GM12878 (cell line): Measurements from ENCODE around the gene C2CD4D. TPM values are rescaled to one million over a fixed set of nuclear protein-coding genes. Genes with fewer than 3 reads are reported as not detected.

Source experiments
- ATAC-seq: fragments of 200-7000 bp; cut with Tn5 transposase; 3 replicates; pipeline ENCODE4 v1.9.1; 2020; ENCODE audit warnings: mild to moderate bottlenecking, moderate library complexity
- BruUV-seq: library from RNA; stranded (reverse); fragments of 400-500 nt; replicated peaks from 2 replicates; lab custom pipeline; 2021; lab: Mats Ljungman, UMichigan
- CTCF ChIA-PET: fragments of 300-600 bp; sonication (Branson Sonifier 250); formaldehyde crosslinking; extraction: SDS; loops from one replicate; lab custom pipeline; 2021; ENCODE audit warnings: inconsistent platforms; lab: Yijun Ruan, JAX
- POLR2A ChIA-PET: fragments of 350-600 bp; formaldehyde crosslinking; extraction: SDS; loops from one replicate; lab custom pipeline; 2021; ENCODE audit warnings: inconsistent platforms; lab: Charles Lee
- RAD21 ChIA-PET: fragments of 300-600 bp; sonication (Branson Sonifier 250); formaldehyde crosslinking; loops from one replicate; lab custom pipeline; 2023; ENCODE audit warnings: antibody characterized with exemption; ENCODE audit not compliant: unreplicated experiment; lab: Charles Lee
- SMC1A ChIA-PET: fragments of 300-600 bp; sonication (Branson Sonifier 250); formaldehyde crosslinking; loops from one replicate; lab custom pipeline; 2023; ENCODE audit not compliant: unreplicated experiment, uncharacterized antibody; lab: Charles Lee
- DNase-seq: peaks from one replicate; pipeline ENCODE4 v3.0.0-alpha.2; 2011; ENCODE audit warnings: low read depth, low spot score
- FAIRE-seq: peaks from 3 replicates; lab custom pipeline; 2011; peaks lifted over from hg19 to GRCh38; lab: Jason Lieb, UNC
- H2AFZ ChIP-seq: 2 replicates; pipeline ENCODE4 v1.6.0; 2011; ENCODE audit warnings: low read depth, low read length, control low read depth; ENCODE audit not compliant: control insufficient read depth
- H3K27ac ChIP-seq: 2 replicates; pipeline ENCODE4 v1.5.1; 2011; ENCODE audit warnings: control low read depth; ENCODE audit not compliant: control insufficient read depth, insufficient read depth
- H3K27me3 ChIP-seq, 2 experiments: replicated peaks in 1 of 2; 2 replicates each; pipeline versions ENCODE4 v1.6.0 to v1.6.1; 2011; ENCODE audit warnings: low read length in 1 of 2; ENCODE audit not compliant: control insufficient read depth in 2 of 2, insufficient read depth in 2 of 2
- H3K36me3 ChIP-seq, 2 experiments: 2 replicates each; pipeline ENCODE4 v1.5.1; 2011; ENCODE audit warnings: low read length in 1 of 2; ENCODE audit not compliant: control insufficient read depth in 2 of 2, insufficient read depth in 2 of 2
- H3K4me1 ChIP-seq: 2 replicates; pipeline ENCODE4 v1.6.1; 2011; ENCODE audit warnings: mild to moderate bottlenecking, low read length, moderate library complexity, mixed read lengths; ENCODE audit not compliant: control insufficient read depth, insufficient read depth
- H3K4me2 ChIP-seq: 2 replicates; pipeline ENCODE4 v1.6.0; 2011; ENCODE audit warnings: control low read depth; ENCODE audit not compliant: control insufficient read depth, insufficient read depth
- H3K4me3 ChIP-seq: fragments of 200-600 bp; sonication (generic); 2 replicates; pipeline ENCODE4 v1.5.1; 2016
- H3K79me2 ChIP-seq: 2 replicates; pipeline ENCODE4 v1.6.0; 2011; ENCODE audit warnings: low read length; ENCODE audit not compliant: control insufficient read depth, insufficient read depth
- H3K9ac ChIP-seq: 2 replicates; pipeline ENCODE4 v1.8.0; 2011; ENCODE audit warnings: low read length, control low read depth, mixed read lengths; ENCODE audit not compliant: control insufficient read depth, insufficient read depth
- H3K9me3 ChIP-seq: replicated peaks from 3 replicates; pipeline ENCODE4 v1.5.1; 2011; ENCODE audit warnings: mild to moderate bottlenecking, low read length; ENCODE audit not compliant: control insufficient read depth, insufficient read depth
- H4K20me1 ChIP-seq: 2 replicates; pipeline ENCODE4 v1.6.0; 2011; ENCODE audit not compliant: control insufficient read depth, insufficient read depth
- CHD4 ChIP-seq: fragments of 200-600 bp; sonication (generic); IDR thresholded peaks from 2 replicates; pipeline ENCODE4 v1.6.1; 2016; ENCODE audit warnings: mild to moderate bottlenecking
- CTCF ChIP-seq, 3 experiments: IDR thresholded peaks in 2 of 3; conservative IDR thresholded peaks in 1 of 3; 2 replicates each; pipeline ENCODE4 v1.5.1; 2011; ENCODE audit warnings: low read depth in 3 of 3, low read length in 3 of 3, mild to moderate bottlenecking in 3 of 3, control low read depth in 2 of 3, moderate library complexity in 2 of 3, inconsistent platforms in 1 of 3, mixed read lengths in 1 of 3; ENCODE audit not compliant: control insufficient read depth in 2 of 3, insufficient read depth in 1 of 3; ENCODE audit errors: extremely low read depth in 1 of 3
- IKZF2 ChIP-seq, 2 experiments: fragments of 450-650 bp; IDR thresholded peaks; 2 replicates each; pipeline ENCODE4 v1.6.1; 2017; ENCODE audit warnings: mild to moderate bottlenecking in 2 of 2, moderate library complexity in 2 of 2
- MTA3 ChIP-seq: IDR thresholded peaks from 2 replicates; pipeline ENCODE4 v1.6.1; 2012; ENCODE audit warnings: low read length, inconsistent platforms, borderline replicate concordance
- NFXL1 ChIP-seq: fragments of 450-650 bp; IDR thresholded peaks from 2 replicates; pipeline ENCODE4 v1.6.1; 2017; ENCODE audit warnings: antibody characterized with exemption, mild to moderate bottlenecking, borderline replicate concordance
- NR2C2 ChIP-seq: IDR thresholded peaks from 2 replicates; pipeline ENCODE4 v1.6.1; 2011; ENCODE audit warnings: borderline replicate concordance, low read depth; ENCODE audit not compliant: control insufficient read depth, insufficient read length
- SPI1 ChIP-seq: IDR thresholded peaks from 2 replicates; pipeline ENCODE4 v1.6.1; 2011; ENCODE audit warnings: low read depth, mild to moderate bottlenecking, low read length, moderate library complexity, borderline replicate concordance; ENCODE audit not compliant: insufficient read depth
- STAT3 ChIP-seq: IDR thresholded peaks from 2 replicates; pipeline ENCODE4 v1.6.1; 2011; ENCODE audit warnings: low read depth, low read length, improper control_type of control experiment
- SUPT20H ChIP-seq: IDR thresholded peaks from 2 replicates; pipeline ENCODE4 v1.6.1; 2011; ENCODE audit warnings: low read depth, mild to moderate bottlenecking, low read length, moderate library complexity, borderline replicate concordance; ENCODE audit not compliant: control insufficient read depth
- ZNF217 ChIP-seq: fragments of 450-650 bp; IDR thresholded peaks from 2 replicates; pipeline ENCODE4 v1.6.1; 2017; ENCODE audit warnings: antibody characterized with exemption, mild to moderate bottlenecking
- WGBS: methylation state at CpG from one replicate; pipeline ENCODE4 v1.1.6; 2016; ENCODE audit warnings: low lambda C conversion rate; ENCODE audit not compliant: insufficient replicate concordance, insufficient coverage; ENCODE audit errors: missing lambda C conversion rate; 5-methylcytosine and 5-hydroxymethylcytosine counted together
- in situ Hi-C: fragments of 300-500 bp; cut with MboI; formaldehyde crosslinking; loops from 9 replicates; pipeline ENCODE4 v1.14.3; 2018; ENCODE audit warnings: mixed read lengths
- intact Hi-C: fragments of 100-400 bp; cut with micrococcal nuclease; formaldehyde crosslinking; loops from one replicate; pipeline ENCODE4 v1.14.2; 2022; ENCODE audit not compliant: unreplicated experiment
- polyA plus RNA-seq, 11 experiments: library from polyadenylated mRNA; depleted of rRNA in 4 of 11; unstranded in 6 of 11; stranded (reverse) in 5 of 11; fragments of >200 nt; fragmentation: Nextera tagmentation in 4 of 11; fragmentation: Illumina TruSeq in 1 of 11; extraction: Ambion mirVana in 4 of 11; extraction: Trizol in 1 of 11; gene quantifications; 1 replicate in 1 of 11; 2 replicates in 10 of 11; pipeline versions ENCODE4 v1.2.1 to v1.2.3, GENCODE V29; 2011 to 2016; ENCODE audit warnings: inconsistent platforms in 2 of 11, missing spikeins in 2 of 11, low read depth in 1 of 11
- total RNA-seq, 4 experiments: library from RNA; depleted of rRNA in 3 of 4; stranded (reverse); fragments of >200 nt in 3 of 4; fragmentation: Illumina TruSeq in 1 of 4; extraction: Trizol in 1 of 4; gene quantifications; 2 replicates each; pipeline versions ENCODE4 v1.2.1 to v1.2.3, GENCODE V29; 2013 to 2021
- TF ChIP-seq, protein P1 (sequence below): fragments of 450-650 bp; IDR thresholded peaks from 2 replicates; pipeline ENCODE4 v1.6.1; 2014; ENCODE audit warnings: mild to moderate bottlenecking

Gene C2CD4D
- total and polyA plus RNA-seq, 10 of the 15 experiments (the other 5 are each of a cell fraction or from before 2014, with no cell fraction given): 0.03 to 0.67 (median 0.13) TPM; not detected in 4

GRCh38 chr1:151819976-151820623 lies 19.5 kb downstream of the C2CD4D start:
- H3K4me2 ChIP-seq: no peak overlapping the region

More at GRCh38 chr1:151819976-151820623, 19.5 kb downstream of the C2CD4D start:
- Histone ChIP-seq H4K20me1 (no peaks in the 10 kb centered on the region), H3K27me3 (peaks cover 0 to under 1% of the 10 kb centered on the region in 2 experiments; a peak in 1 of 4 replicates), H3K4me1 (peaks cover 5% of the 10 kb centered on the region), H3K9ac (no peak overlapping the region), H3K4me3 (no peak overlapping the region), H2AFZ (no peak overlapping the region), H3K79me2 (no peaks in the 10 kb centered on the region), H3K27ac (no peak overlapping the region), H3K9me3 (no peaks in the 10 kb centered on the region), H3K36me3 (no peaks in the 10 kb centered on the region)
- intact Hi-C loops (no loop called here), in situ Hi-C loops (no loop called here)
- FAIRE-seq: no peak
- SMC1A ChIA-PET: interaction anchor here (1.0 to 1.2 kb wide), 3 partner anchors 13 to 29 kb away, joined by 3 read pairs; no protein-coding TSS in a partner anchor
- RAD21 ChIA-PET: interaction anchor here (0.8 kb wide), 1 partner anchor 57 kb away, joined by 3 read pairs; the partner anchor contains the start of gene MRPL9
- BruUV-seq: no TSS peak
- CTCF ChIA-PET: interaction anchor here (0.8 to 1.6 kb wide), 3 partner anchors 16 to 224 kb away, joined by 3 to 5 read pairs (median 3); no protein-coding TSS in a partner anchor
- no peak for TF ChIP-seq NR2C2
- no peak for TF ChIP-seq SPI1
- no peak for TF ChIP-seq MTA3
- TF ChIP-seq, protein P1, sequence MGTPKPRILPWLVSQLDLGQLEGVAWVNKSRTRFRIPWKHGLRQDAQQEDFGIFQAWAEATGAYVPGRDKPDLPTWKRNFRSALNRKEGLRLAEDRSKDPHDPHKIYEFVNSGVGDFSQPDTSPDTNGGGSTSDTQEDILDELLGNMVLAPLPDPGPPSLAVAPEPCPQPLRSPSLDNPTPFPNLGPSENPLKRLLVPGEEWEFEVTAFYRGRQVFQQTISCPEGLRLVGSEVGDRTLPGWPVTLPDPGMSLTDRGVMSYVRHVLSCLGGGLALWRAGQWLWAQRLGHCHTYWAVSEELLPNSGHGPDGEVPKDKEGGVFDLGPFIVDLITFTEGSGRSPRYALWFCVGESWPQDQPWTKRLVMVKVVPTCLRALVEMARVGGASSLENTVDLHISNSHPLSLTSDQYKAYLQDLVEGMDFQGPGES: no peak
- TF ChIP-seq IKZF2 (IDR thresholded peaks at IDR 0.05): no peak
- no peak for TF ChIP-seq STAT3
- TF ChIP-seq NFXL1: no peak
- no peak for TF ChIP-seq CHD4
- no peak for TF ChIP-seq CTCF (IDR thresholded peaks at IDR 0.05 in 2 of 3, conservative IDR thresholded peaks at IDR 0.05 in 1 of 3; ENCODE audit: control insufficient read depth in 2 of 3, extremely low read depth in 1 of 3, insufficient read depth in 1 of 3, low read depth in 3 of 3, low read length in 3 of 3)
- no peak for TF ChIP-seq ZNF217
- TF ChIP-seq SUPT20H: no peak
- no peak for ATAC-seq
- WGBS: 30% methylated on average over 7 of the region's 7 CpGs
- POLR2A ChIA-PET: interaction anchor here (0.5 to 1.2 kb wide), 3 partner anchors 9 to 357 kb away, joined by 3 read pairs; no protein-coding TSS in a partner anchor
- no peak for DNase-seq
